Right lobe of liver (tissue), 4 donors: ENCODE data around the gene BICDL2.

Experiments
- CTCF ChIP-seq, 4 donors: fragments of 200-600 bp in 3 of 4; fragments of 450-650 bp in 1 of 4; IDR thresholded peaks; one replicate each; pipeline versions ENCODE4 v1.5.1 to v1.8.0; 2016 to 2022; ENCODE audit warnings: antibody characterized with exemption in 4 of 4, mild to moderate bottlenecking in 2 of 4
- POLR2A ChIP-seq: fragments of 450-650 bp; IDR thresholded peaks from one replicate; pipeline ENCODE4 v1.6.1; 2017; ENCODE audit warnings: antibody characterized with exemption, mild to moderate bottlenecking
- donor health status: DM: no; HTN: no; CAD: no.
- donor health status: DM: no; HTN: no; CAD: no.
- donor health status: DM: no; HTN: yes; CAD: no.

- no peak for TF ChIP-seq CTCF (IDR thresholded peaks at IDR 0.05)
- peak; percentile 83 for TF ChIP-seq POLR2A
Measured at GRCh38 chr16:3065069-3065741, 28.5 kb upstream of the BICDL2 start, which contains the start of gene IL32.
